ENCODE data around the gene CNTNAP2. TPM values are rescaled to one million over a fixed set of nuclear protein-coding genes. Genes with fewer than 3 reads are reported as not detected.

CNTNAP2 gene
- total and polyA plus RNA-seq, 2 donors (not counting 1 experiment from before 2014, with no cell fraction given) = not detected

- Histone ChIP-seq H3K27me3 (ENCODE audit: control insufficient read depth, insufficient read depth, low read length) (no peaks in the 10 kb centered on the region), H3K4me1 (ENCODE audit: control insufficient read depth, extremely low read depth, insufficient read depth, low read length) (no peaks in the 10 kb centered on the region), H3K4me3 (replicated peaks in 1 of 4; ENCODE audit: control extremely low read depth in 1 of 4, insufficient read depth in 1 of 4, low read depth in 3 of 4, low read length in 4 of 4) (no peak overlapping the region), H3K79me2 (ENCODE audit: control insufficient read depth, insufficient read depth, low read length) (no peaks in the 10 kb centered on the region), H3K9me3 (ENCODE audit: control insufficient read depth, insufficient read depth, low read depth, low read length) (no peaks in the 10 kb centered on the region), H3K4me2 (ENCODE audit: extremely low read depth, insufficient read depth, low read length) (no peak overlapping the region), H2AFZ (ENCODE audit: low read length) (no peak overlapping the region), H3K27ac (ENCODE audit: insufficient read depth, low read length) (no peak overlapping the region), H3K9ac (ENCODE audit: insufficient read depth, low read length) (no peak overlapping the region), H4K20me1 (ENCODE audit: control insufficient read depth, extremely low read depth, insufficient read depth, low read length) (no peaks in the 10 kb centered on the region), H3K36me3 (ENCODE audit: control insufficient read depth, insufficient read depth, low read length) (no peaks in the 10 kb centered on the region)
- no peak for TF ChIP-seq CTCF (conservative IDR thresholded peaks at IDR 0.05 in 1 of 2, IDR thresholded peaks at IDR 0.05 in 1 of 2; ENCODE audit: low read depth in 1 of 2, low read length in 2 of 2)
- TF ChIP-seq EZH2 (IDR thresholded peaks at IDR 0.05; ENCODE audit: low read length, missing control alignments) = no peak
- no peak for DNase-seq (ENCODE audit: low read depth in 2 of 2)
Measured at GRCh38 chr7:148104924-148105323, 1988.3 kb downstream of the CNTNAP2 start.

- TF ChIP-seq CTCF (conservative IDR thresholded peaks at IDR 0.05 in 1 of 2, IDR thresholded peaks at IDR 0.05 in 1 of 2; ENCODE audit: low read depth in 1 of 2, low read length in 2 of 2) (no peak), EZH2 (IDR thresholded peaks at IDR 0.05; ENCODE audit: low read length, missing control alignments) (no peak)
- Histone ChIP-seq H3K4me2 (ENCODE audit: extremely low read depth, insufficient read depth, low read length) (no peak overlapping the region), H3K9me3 (ENCODE audit: control insufficient read depth, insufficient read depth, low read depth, low read length) (no peaks in the 10 kb centered on the region), H3K27ac (ENCODE audit: insufficient read depth, low read length) (no peak overlapping the region), H3K36me3 (ENCODE audit: control insufficient read depth, insufficient read depth, low read length) (no peaks in the 10 kb centered on the region), H3K4me1 (ENCODE audit: control insufficient read depth, extremely low read depth, insufficient read depth, low read length) (no peaks in the 10 kb centered on the region), H3K4me3 (replicated peaks in 1 of 4; ENCODE audit: control extremely low read depth in 1 of 4, insufficient read depth in 1 of 4, low read depth in 3 of 4, low read length in 4 of 4) (no peak overlapping the region), H3K27me3 (ENCODE audit: control insufficient read depth, insufficient read depth, low read length) (no peaks in the 10 kb centered on the region), H4K20me1 (ENCODE audit: control insufficient read depth, extremely low read depth, insufficient read depth, low read length) (no peaks in the 10 kb centered on the region), H2AFZ (ENCODE audit: low read length) (no peak overlapping the region), H3K9ac (ENCODE audit: insufficient read depth, low read length) (no peak overlapping the region), H3K79me2 (ENCODE audit: control insufficient read depth, insufficient read depth, low read length) (no peaks in the 10 kb centered on the region)
- DNase-seq (ENCODE audit: low read depth in 2 of 2) = no peak
Measured at GRCh38 chr7:148105853-148106252, 1989.3 kb downstream of the CNTNAP2 start.

GRCh38 chr7:148107443-148108127 is 1991.0 kb downstream of the CNTNAP2 start:
- H3K27me3 ChIP-seq (ENCODE audit: control insufficient read depth, insufficient read depth, low read length) = no peaks in the 10 kb centered on the region
- no peaks in the 10 kb centered on the region for H3K9me3 ChIP-seq (ENCODE audit: control insufficient read depth, insufficient read depth, low read depth, low read length)
- no peak for DNase-seq (ENCODE audit: low read depth in 2 of 2)
- H3K36me3 ChIP-seq (ENCODE audit: control insufficient read depth, insufficient read depth, low read length) = no peaks in the 10 kb centered on the region
- no peaks in the 10 kb centered on the region for H3K4me1 ChIP-seq (ENCODE audit: control insufficient read depth, extremely low read depth, insufficient read depth, low read length)
- H3K79me2 ChIP-seq (ENCODE audit: control insufficient read depth, insufficient read depth, low read length) = no peaks in the 10 kb centered on the region
- no peak overlapping the region for H3K9ac ChIP-seq (ENCODE audit: insufficient read depth, low read length)
- H3K4me3 ChIP-seq (replicated peaks in 1 of 4; ENCODE audit: control extremely low read depth in 1 of 4, insufficient read depth in 1 of 4, low read depth in 3 of 4, low read length in 4 of 4) = no peak overlapping the region
- TF ChIP-seq EZH2 (IDR thresholded peaks at IDR 0.05; ENCODE audit: low read length, missing control alignments) (no peak), CTCF (conservative IDR thresholded peaks at IDR 0.05 in 1 of 2, IDR thresholded peaks at IDR 0.05 in 1 of 2; ENCODE audit: low read depth in 1 of 2, low read length in 2 of 2) (no peak)
- H3K4me2 ChIP-seq (ENCODE audit: extremely low read depth, insufficient read depth, low read length) = no peak overlapping the region
- H3K27ac ChIP-seq (ENCODE audit: insufficient read depth, low read length) = no peak overlapping the region
- no peak overlapping the region for H2AFZ ChIP-seq (ENCODE audit: low read length)
- H4K20me1 ChIP-seq (ENCODE audit: control insufficient read depth, extremely low read depth, insufficient read depth, low read length) = no peaks in the 10 kb centered on the region

Measured in fibroblast of lung (primary cell).